ENCODE measurements around the gene PRAMEF20. TPM values are rescaled to one million over a fixed set of nuclear protein-coding genes. Genes with fewer than 3 reads are reported as not detected.

The PRAMEF20 gene
- total RNA-seq, 2 experiments from 2014 or later: not detected

GRCh38 chr1:13456904-13457532 is 46.8 kb downstream of the PRAMEF20 start:
- ChIA-PET CTCF (interaction anchor here (0.7 kb wide), 1 partner anchor 28 kb away, joined by 3 read pairs; no protein-coding TSS in a partner anchor), POLR2A (no interaction called here)

- CTCF ChIA-PET: no interaction called here
- POLR2A ChIA-PET: no interaction called here
These were observed 51.7 kb downstream of the PRAMEF20 start for GRCh38 chr1:13461977-13462376.

GRCh38 chr1:13462682-13463081 is 52.4 kb downstream of the PRAMEF20 start:
- ChIA-PET POLR2A (no interaction called here), CTCF (no interaction called here)

GRCh38 chr1:13465515-13465914 is 55.3 kb downstream of the PRAMEF20 start:
- ChIA-PET CTCF (no interaction called here), POLR2A (no interaction called here)

GRCh38 chr1:13469343-13469742 is 59.1 kb downstream of the PRAMEF20 start:
- CTCF ChIA-PET: no interaction called here

More at GRCh38 chr1:13469343-13469742, 59.1 kb downstream of the PRAMEF20 start:
- POLR2A ChIA-PET: no interaction called here

Other genes with a start within 250 kb of the PRAMEF20 start
- not detected for gene HNRNPCL4, start 244.8 kb upstream of the PRAMEF20 start, total RNA-seq
- not detected for gene PRAMEF9, start 238.6 kb upstream of the PRAMEF20 start, total RNA-seq
- not detected for gene PRAMEF13, start 209.0 kb upstream of the PRAMEF20 start, total RNA-seq
- gene PRAMEF18, start 184.3 kb upstream of the PRAMEF20 start, total RNA-seq: not detected
- gene PRAMEF5, start 156.3 kb upstream of the PRAMEF20 start, total RNA-seq: not detected
- not detected for gene PRAMEF8, start 125.3 kb upstream of the PRAMEF20 start, total RNA-seq
- not detected for gene PRAMEF33, start 106.9 kb upstream of the PRAMEF20 start, total RNA-seq
- not detected for gene PRAMEF15, start 94.9 kb upstream of the PRAMEF20 start, total RNA-seq
- gene PRAMEF14, start 63.3 kb upstream of the PRAMEF20 start, total RNA-seq: not detected
- gene PRAMEF19, start 38.5 kb upstream of the PRAMEF20 start, total RNA-seq: not detected
- gene PRAMEF17, start 20.8 kb upstream of the PRAMEF20 start, total RNA-seq: not detected
- not detected for gene LRRC38, start 103.6 kb downstream of the PRAMEF20 start, total RNA-seq
- not detected for gene PDPN, start 173.4 kb downstream of the PRAMEF20 start, total RNA-seq

Data from activated CD8-positive, alpha-beta memory T cell treated with anti-CD3 and anti-CD28 coated beads for 36 hours (primary cell).